Measurements from ENCODE around the gene C4BPA. TPM values are rescaled to one million over a fixed set of nuclear protein-coding genes. Genes with fewer than 3 reads are reported as not detected.
A peak's percentile ranks its signal among the peaks of the same experiment; 100 is the strongest.

C4BPA gene
- total and polyA plus RNA-seq, 4 donors, result 49.5 to 1,527 (median 1,194) TPM

DNA sequence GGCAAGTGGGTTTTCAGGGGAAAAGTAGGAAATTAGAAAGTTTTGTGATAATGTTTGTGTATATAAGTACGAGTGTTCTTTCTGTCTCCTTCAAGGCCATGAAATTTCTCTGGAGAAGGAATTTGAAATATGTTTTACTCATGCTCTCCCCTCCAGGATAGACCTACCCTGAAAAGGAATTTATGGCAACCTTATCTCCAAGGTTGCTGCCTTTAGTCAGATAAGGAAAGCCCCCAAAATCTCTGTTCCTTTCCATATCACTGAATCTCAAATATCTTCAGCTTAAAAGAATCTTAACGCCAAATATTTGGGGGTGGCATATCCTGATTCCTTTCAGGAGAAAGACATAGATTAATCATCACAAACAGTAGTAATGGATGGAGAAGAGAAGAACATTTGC lies 15.9 kb upstream of the C4BPA start:
- H3K36me3 ChIP-seq (ENCODE audit: control insufficient read depth in 4 of 4, insufficient read depth in 3 of 4, low read depth in 1 of 4, low read length in 3 of 4), result peaks cover 0 to 8% (median 3%) of the 10 kb centered on the region in 4 donors
- TF ChIP-seq, protein P1, sequence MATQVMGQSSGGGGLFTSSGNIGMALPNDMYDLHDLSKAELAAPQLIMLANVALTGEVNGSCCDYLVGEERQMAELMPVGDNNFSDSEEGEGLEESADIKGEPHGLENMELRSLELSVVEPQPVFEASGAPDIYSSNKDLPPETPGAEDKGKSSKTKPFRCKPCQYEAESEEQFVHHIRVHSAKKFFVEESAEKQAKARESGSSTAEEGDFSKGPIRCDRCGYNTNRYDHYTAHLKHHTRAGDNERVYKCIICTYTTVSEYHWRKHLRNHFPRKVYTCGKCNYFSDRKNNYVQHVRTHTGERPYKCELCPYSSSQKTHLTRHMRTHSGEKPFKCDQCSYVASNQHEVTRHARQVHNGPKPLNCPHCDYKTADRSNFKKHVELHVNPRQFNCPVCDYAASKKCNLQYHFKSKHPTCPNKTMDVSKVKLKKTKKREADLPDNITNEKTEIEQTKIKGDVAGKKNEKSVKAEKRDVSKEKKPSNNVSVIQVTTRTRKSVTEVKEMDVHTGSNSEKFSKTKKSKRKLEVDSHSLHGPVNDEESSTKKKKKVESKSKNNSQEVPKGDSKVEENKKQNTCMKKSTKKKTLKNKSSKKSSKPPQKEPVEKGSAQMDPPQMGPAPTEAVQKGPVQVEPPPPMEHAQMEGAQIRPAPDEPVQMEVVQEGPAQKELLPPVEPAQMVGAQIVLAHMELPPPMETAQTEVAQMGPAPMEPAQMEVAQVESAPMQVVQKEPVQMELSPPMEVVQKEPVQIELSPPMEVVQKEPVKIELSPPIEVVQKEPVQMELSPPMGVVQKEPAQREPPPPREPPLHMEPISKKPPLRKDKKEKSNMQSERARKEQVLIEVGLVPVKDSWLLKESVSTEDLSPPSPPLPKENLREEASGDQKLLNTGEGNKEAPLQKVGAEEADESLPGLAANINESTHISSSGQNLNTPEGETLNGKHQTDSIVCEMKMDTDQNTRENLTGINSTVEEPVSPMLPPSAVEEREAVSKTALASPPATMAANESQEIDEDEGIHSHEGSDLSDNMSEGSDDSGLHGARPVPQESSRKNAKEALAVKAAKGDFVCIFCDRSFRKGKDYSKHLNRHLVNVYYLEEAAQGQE (IDR thresholded peaks at IDR 0.05), result no peak
- TF ChIP-seq NR2F2 (IDR thresholded peaks at IDR 0.05), result no peak
- TF ChIP-seq, protein P2, sequence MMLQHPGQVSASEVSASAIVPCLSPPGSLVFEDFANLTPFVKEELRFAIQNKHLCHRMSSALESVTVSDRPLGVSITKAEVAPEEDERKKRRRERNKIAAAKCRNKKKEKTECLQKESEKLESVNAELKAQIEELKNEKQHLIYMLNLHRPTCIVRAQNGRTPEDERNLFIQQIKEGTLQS (IDR thresholded peaks at IDR 0.05), result no peak
- TF ChIP-seq FOXA1 (IDR thresholded peaks at IDR 0.05), result no peak
- H3K9ac ChIP-seq (ENCODE audit: low read depth in 1 of 2, low read length in 2 of 2), result peak overlapping the region in 1 of 2 donors; percentile 75
- no peaks in the 10 kb centered on the region for H3K9me3 ChIP-seq (ENCODE audit: control insufficient read depth in 4 of 4, low read length in 3 of 4)
- H3K4me3 ChIP-seq (ENCODE audit: low read depth in 1 of 3, low read length in 3 of 3), result no peak overlapping the region
- WGBS, result 72% methylated on average over 2 of the region's 2 CpGs
- no peaks in the 10 kb centered on the region for H3K27me3 ChIP-seq (ENCODE audit: control insufficient read depth in 4 of 4, insufficient read depth in 4 of 4, low read length in 3 of 4)
- H3K27ac ChIP-seq (ENCODE audit: low read depth in 1 of 2, low read length in 2 of 2), result peak overlapping the region; percentile 93 to 98
- H3K4me1 ChIP-seq (ENCODE audit: control insufficient read depth in 4 of 4, insufficient read depth in 4 of 4, low read length in 3 of 4), result peaks cover 3 to 42% (median 21%) of the 10 kb centered on the region in 4 donors
- DNase-seq (ENCODE audit: low spot score), result no peak

DNA sequence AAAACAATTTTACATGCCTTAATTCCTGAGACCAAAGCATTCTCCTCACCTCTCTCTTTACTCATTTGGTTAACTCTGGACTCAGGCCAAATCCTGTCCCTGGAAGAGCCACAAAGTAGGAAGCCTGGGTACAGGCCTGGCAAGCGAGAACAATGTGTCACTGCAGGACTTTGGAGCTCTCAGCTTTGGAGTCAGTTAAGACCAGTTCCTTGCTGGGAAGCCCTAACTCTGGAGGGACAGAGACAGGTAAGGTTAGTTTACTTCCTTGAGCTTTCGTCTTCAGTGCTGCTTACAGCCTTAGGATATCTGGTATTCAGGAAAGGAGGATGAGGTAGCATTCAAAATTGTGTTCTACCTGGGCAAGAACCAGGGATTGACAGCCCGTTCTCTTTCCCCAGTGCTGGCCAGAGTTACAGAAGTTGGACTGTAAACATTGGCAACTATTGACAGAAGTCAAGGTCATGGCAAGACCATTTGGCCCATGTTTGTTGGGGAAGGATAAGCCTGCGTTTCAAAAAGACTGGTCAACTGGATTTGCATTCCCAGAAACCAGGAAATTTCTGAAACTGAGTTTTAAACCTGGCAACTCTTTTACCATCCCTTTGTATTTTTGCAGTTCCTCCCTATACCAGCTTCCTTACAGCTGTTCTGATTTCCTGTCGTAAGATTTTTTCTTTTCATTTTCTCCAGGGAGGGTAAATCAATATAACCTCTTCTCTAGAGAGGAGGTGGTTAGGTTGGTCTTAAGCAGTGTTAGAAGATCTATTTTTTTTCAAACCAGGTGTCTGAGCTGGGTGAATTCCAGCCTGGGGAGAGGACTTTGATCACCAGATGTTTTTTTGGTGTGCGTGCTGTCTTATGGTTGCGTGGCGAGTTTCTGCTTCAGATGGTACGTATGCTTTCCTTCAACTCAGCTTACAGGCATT lies 15.1 kb upstream of the C4BPA start, which contains the start of gene C4BPB:
C4BPB (plus strand) TSS at position 160 of the 926 bp plus-strand sequence; CDS start at position 832, 672 bp downstream.
- Histone ChIP-seq H3K4me1 (ENCODE audit: control insufficient read depth in 4 of 4, insufficient read depth in 4 of 4, low read length in 3 of 4) (peaks cover 3 to 45% (median 21%) of the 10 kb centered on the region in 4 donors), H3K36me3 (ENCODE audit: control insufficient read depth in 4 of 4, insufficient read depth in 3 of 4, low read depth in 1 of 4, low read length in 3 of 4) (peaks cover 0 to 11% (median 5%) of the 10 kb centered on the region in 4 donors), H3K9ac (ENCODE audit: low read depth in 1 of 2, low read length in 2 of 2) (peak within 1 kb of the TSS; percentile 52 to 100), H3K27ac (ENCODE audit: low read depth in 1 of 2, low read length in 2 of 2) (peak within 1 kb of the TSS; percentile 93 to 98), H3K27me3 (ENCODE audit: control insufficient read depth in 4 of 4, insufficient read depth in 4 of 4, low read length in 3 of 4) (no peaks in the 10 kb centered on the region), H3K9me3 (ENCODE audit: control insufficient read depth in 4 of 4, low read length in 3 of 4) (no peaks in the 10 kb centered on the region), H3K4me3 (ENCODE audit: low read depth in 1 of 3, low read length in 3 of 3) (peak within 1 kb of the TSS; percentile 29 to 99 (median 55))
- 26% methylated on average over 9 of the region's 9 CpGs for WGBS
- no peak for DNase-seq (ENCODE audit: low spot score)
- TF ChIP-seq ZBTB33 (IDR thresholded peaks at IDR 0.05) (peak; percentile 76), JUND (IDR thresholded peaks at IDR 0.05) (peak; percentile 75 to 83), SP1 (IDR thresholded peaks at IDR 0.05) (peak; percentile 99), EGR1 (IDR thresholded peaks at IDR 0.05; ENCODE audit: low read depth in 2 of 2) (peak; percentile 66 to 80), GABPA (IDR thresholded peaks at IDR 0.05 in 1 of 2, conservative IDR thresholded peaks at IDR 0.05 in 1 of 2) (no peak), CTCF (IDR thresholded peaks at IDR 0.05; ENCODE audit: low read depth, low read length, missing input control) (no peak), NR2F2 (IDR thresholded peaks at IDR 0.05) (peak; percentile 73), FOXA1 (IDR thresholded peaks at IDR 0.05) (peak; percentile 94), HNF4G (IDR thresholded peaks at IDR 0.05) (peak; percentile 84), RXRA (IDR thresholded peaks at IDR 0.05) (peak; percentile 91 to 93), YY1 (IDR thresholded peaks at IDR 0.05) (peak; percentile 74), TAF1 (conservative IDR thresholded peaks at IDR 0.05) (peak; percentile 74), HNF4A (conservative IDR thresholded peaks at IDR 0.05) (peak; percentile 91 to 97), FOXA2 (IDR thresholded peaks at IDR 0.05) (peak; percentile 98), RAD21 (IDR thresholded peaks at IDR 0.05) (no peak)
- TF ChIP-seq, protein P2 (IDR thresholded peaks at IDR 0.05), result peak; percentile 70
- TF ChIP-seq, protein P3, sequence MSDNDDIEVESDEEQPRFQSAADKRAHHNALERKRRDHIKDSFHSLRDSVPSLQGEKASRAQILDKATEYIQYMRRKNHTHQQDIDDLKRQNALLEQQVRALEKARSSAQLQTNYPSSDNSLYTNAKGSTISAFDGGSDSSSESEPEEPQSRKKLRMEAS (IDR thresholded peaks at IDR 0.05), result peak; percentile 93
- TF ChIP-seq, protein P1 (IDR thresholded peaks at IDR 0.05), result peak; percentile 81

Data from liver (tissue), 9 donors.